Endothelial cell of umbilical vein (primary cell): Measurements from ENCODE around the gene GUCY1B1. TPM values are rescaled to one million over a fixed set of nuclear protein-coding genes. Genes with fewer than 3 reads are reported as not detected.

Source experiments
- BruUV-seq: library from RNA; stranded (reverse); fragments of 400-500 nt; replicated peaks from 2 replicates; lab custom pipeline; 2021; lab: Mats Ljungman, UMichigan
- CTCF ChIA-PET: fragments of 300-600, 350-600 bp; sonication (Branson Sonifier 250); formaldehyde crosslinking; loops from one replicate; lab custom pipeline; 2021; ENCODE audit warnings: antibody characterized with exemption, inconsistent platforms; lab: Charles Lee
- POLR2A ChIA-PET: fragments of 300-600, 350-600 bp; sonication (Branson Sonifier 250); formaldehyde crosslinking; loops from one replicate; lab custom pipeline; 2021; ENCODE audit warnings: antibody characterized with exemption, inconsistent platforms; lab: Charles Lee
- DNase-seq: peaks from one replicate; pipeline ENCODE4 v3.0.0-alpha.2; 2011; ENCODE audit warnings: low read depth, low spot score
- FAIRE-seq: peaks from 2 replicates; lab custom pipeline; 2011; peaks lifted over from hg19 to GRCh38; lab: Jason Lieb, UNC
- H2AFZ ChIP-seq: 2 replicates; pipeline ENCODE4 v1.6.0; 2012; ENCODE audit warnings: low read depth, low read length, control low read depth, inconsistent platforms
- H3K27ac ChIP-seq: 2 replicates; pipeline ENCODE4 v1.5.1; 2011; ENCODE audit warnings: low read depth, mild to moderate bottlenecking, control low read depth, low read length, moderate library complexity; ENCODE audit not compliant: insufficient read depth
- H3K27me3 ChIP-seq, 2 experiments: 2 replicates each; pipeline versions ENCODE4 v1.6.0 to v1.6.1; 2011; ENCODE audit warnings: low read length in 2 of 2, mixed read lengths in 1 of 2; ENCODE audit not compliant: control insufficient read depth in 2 of 2, insufficient read depth in 2 of 2
- H3K36me3 ChIP-seq, 2 experiments: 2 replicates in 1 of 2; 3 replicates in 1 of 2; pipeline ENCODE4 v1.5.1; 2011; ENCODE audit warnings: low read length in 2 of 2, mild to moderate bottlenecking in 1 of 2, moderate library complexity in 1 of 2; ENCODE audit not compliant: control insufficient read depth in 2 of 2, insufficient read depth in 2 of 2; ENCODE audit errors: extremely low read depth in 1 of 2
- H3K4me1 ChIP-seq: 3 replicates; pipeline ENCODE4 v1.5.1; 2011; ENCODE audit warnings: mild to moderate bottlenecking, low read length; ENCODE audit not compliant: control insufficient read depth, insufficient read depth; ENCODE audit errors: extremely low read depth
- H3K4me2 ChIP-seq: 2 replicates; pipeline ENCODE4 v1.6.1; 2011; ENCODE audit warnings: low read length, control low read depth, mixed read lengths; ENCODE audit not compliant: insufficient read depth
- H3K4me3 ChIP-seq, 3 experiments: fragments of 200-600 bp in 1 of 3; sonication (generic), shearing (Covaris generic) in 1 of 3; replicated peaks in 1 of 3; 2 replicates each; pipeline ENCODE4 v1.5.1; 2011 to 2016; ENCODE audit warnings: control low read depth in 3 of 3, low read length in 3 of 3, mild to moderate bottlenecking in 2 of 3, inconsistent platforms in 1 of 3, low read depth in 1 of 3, moderate library complexity in 1 of 3; ENCODE audit not compliant: insufficient read depth in 1 of 3
- H3K79me2 ChIP-seq: 2 replicates; pipeline ENCODE4 v1.6.0; 2012; ENCODE audit warnings: low read length, inconsistent platforms; ENCODE audit not compliant: control insufficient read depth, insufficient read depth
- H3K9ac ChIP-seq: replicated peaks from 2 replicates; pipeline ENCODE3; 2011; ENCODE audit warnings: low read length, control low read depth; ENCODE audit not compliant: insufficient read depth; ENCODE audit errors: extremely low read depth
- H3K9me1 ChIP-seq: replicated peaks from 3 replicates; pipeline ENCODE4 v1.6.0; 2011; ENCODE audit warnings: mild to moderate bottlenecking, low read length; ENCODE audit not compliant: control insufficient read depth, insufficient read depth; ENCODE audit errors: extremely low read depth
- H3K9me3 ChIP-seq: replicated peaks from 2 replicates; pipeline ENCODE4 v1.5.1; 2012; ENCODE audit warnings: low read length, inconsistent platforms; ENCODE audit not compliant: control insufficient read depth, insufficient read depth
- H4K20me1 ChIP-seq: replicated peaks from 2 replicates; pipeline ENCODE3; 2011; ENCODE audit warnings: mild to moderate bottlenecking, low read length; ENCODE audit not compliant: control insufficient read depth, insufficient read depth; ENCODE audit errors: extremely low read depth
- JUN ChIP-seq: IDR thresholded peaks from 2 replicates; pipeline ENCODE4 v1.6.1; 2011; ENCODE audit warnings: borderline replicate concordance, low read depth; ENCODE audit not compliant: insufficient read length, insufficient read depth
- MYC ChIP-seq: IDR thresholded peaks from one replicate; pipeline ENCODE4 v1.6.1; 2011; ENCODE audit warnings: mild to moderate bottlenecking, low read depth, low read length
- POLR2A ChIP-seq: IDR thresholded peaks from 2 replicates; pipeline ENCODE4 v1.6.1; 2012; ENCODE audit warnings: low read depth, mild to moderate bottlenecking, control low read depth, low read length
- POLR2AphosphoS5 ChIP-seq: IDR thresholded peaks from 2 replicates; pipeline ENCODE4 v1.6.1; 2012; ENCODE audit warnings: low read depth, mild to moderate bottlenecking, control low read depth, low read length, moderate library complexity; ENCODE audit not compliant: insufficient read depth
- dilution Hi-C: fragments of 300-500 bp; cut with MboI; formaldehyde crosslinking; loops from one replicate; pipeline ENCODE4 v1.15.0; 2019; ENCODE audit warnings: low sequenced_read_pairs; ENCODE audit not compliant: extremely low pct_ligation_motif_present
- intact Hi-C: fragments of 100-400 bp; cut with micrococcal nuclease; formaldehyde crosslinking; loops from one replicate; pipeline ENCODE4 v1.10.0; 2022
- polyA plus RNA-seq, 4 experiments: library from polyadenylated mRNA; depleted of rRNA in 3 of 4; stranded (reverse) in 3 of 4; unstranded in 1 of 4; fragments of >200 nt; gene quantifications; 2 replicates each; pipeline versions ENCODE4 v1.2.1 to v1.2.3, GENCODE V29; 2011 to 2012; ENCODE audit warnings: missing spikeins in 1 of 4
- total RNA-seq: library from RNA; stranded (reverse); gene quantifications from 2 replicates; pipeline ENCODE4 v1.2.3, GENCODE V29; 2021

The GUCY1B1 gene
- total and polyA plus RNA-seq, 2 donors (not counting 3 experiments of a cell fraction or from before 2014, with no cell fraction given) = 1.9 to 4.7 TPM

DNA sequence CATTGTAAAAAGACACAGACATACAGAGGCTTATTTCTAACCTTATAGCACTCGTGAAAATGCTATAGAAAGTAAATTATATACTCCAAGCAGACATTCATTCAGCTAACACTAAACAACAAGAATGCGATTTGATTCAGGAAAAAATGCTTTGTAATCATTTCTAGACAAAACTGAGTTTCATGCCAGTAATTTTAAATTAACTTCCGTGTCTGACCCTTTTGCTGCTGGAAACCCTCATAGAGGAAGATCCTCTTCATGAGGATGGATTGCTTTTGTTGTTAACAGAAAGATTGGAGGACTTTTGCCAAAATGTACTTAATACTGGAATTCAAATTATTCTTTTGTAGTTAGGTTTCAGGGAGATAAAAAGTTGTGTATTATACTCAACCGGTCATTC is 48.9 kb upstream of the GUCY1B1 start:
- no TSS peak for BruUV-seq
- dilution Hi-C loops (no loop called here), intact Hi-C loops (no loop called here)
- Histone ChIP-seq H3K4me3 (no peak overlapping the region), H3K79me2 (no peaks in the 10 kb centered on the region), H3K27ac (no peak overlapping the region), H3K9me3 (no peaks in the 10 kb centered on the region), H3K4me2 (no peak overlapping the region), H3K36me3 (no peaks in the 10 kb centered on the region), H3K4me1 (no peaks in the 10 kb centered on the region), H2AFZ (no peak overlapping the region), H3K9me1 (no peaks in the 10 kb centered on the region), H3K27me3 (no peaks in the 10 kb centered on the region), H4K20me1 (no peaks in the 10 kb centered on the region), H3K9ac (no peak overlapping the region)
- CTCF ChIA-PET = interaction anchor here (1.8 kb wide), 1 partner anchor 55 kb away, joined by 3 read pairs; no protein-coding TSS in a partner anchor
- POLR2A ChIA-PET = no interaction called here
- no peak for TF ChIP-seq POLR2A
- TF ChIP-seq JUN = no peak
- TF ChIP-seq MYC = no peak
- DNase-seq = no peak
- no peak for FAIRE-seq

- Histone ChIP-seq H3K27ac (no peak overlapping the region), H3K9ac (no peak overlapping the region), H4K20me1 (no peaks in the 10 kb centered on the region), H3K9me3 (no peaks in the 10 kb centered on the region), H3K9me1 (no peaks in the 10 kb centered on the region), H3K36me3 (no peaks in the 10 kb centered on the region), H3K4me2 (no peak overlapping the region), H3K4me1 (no peaks in the 10 kb centered on the region), H2AFZ (no peak overlapping the region), H3K27me3 (no peaks in the 10 kb centered on the region), H3K79me2 (no peaks in the 10 kb centered on the region), H3K4me3 (no peak overlapping the region)
- ChIA-PET CTCF (no interaction called here), POLR2A (no interaction called here)
- DNase-seq (no peak), FAIRE-seq (no peak)
- dilution Hi-C loops = no loop called here
- no peak for TF ChIP-seq POLR2AphosphoS5
- no TSS peak for BruUV-seq
- intact Hi-C loops = no loop called here
Observed at GRCh38 chr4:155711556-155711955, 47.3 kb upstream of the GUCY1B1 start.
